Skeletal muscle tissue (tissue), 4 donors: ENCODE results near the gene ZBTB42. TPM values are rescaled to one million over a fixed set of nuclear protein-coding genes. Genes with fewer than 3 reads are reported as not detected.
A peak's percentile ranks its signal among the peaks of the same experiment; 100 is the strongest.

Experiments
- H3K27ac ChIP-seq: one replicate; pipeline ENCODE4 v1.7.0; 2013; ENCODE audit warnings: mild to moderate bottlenecking, low read depth, low read length, inconsistent platforms
- H3K27me3 ChIP-seq, 3 donors: one replicate each; pipeline ENCODE4 v1.7.0; 2013; ENCODE audit warnings: low read length in 3 of 3; ENCODE audit not compliant: control insufficient read depth in 3 of 3, insufficient read depth in 3 of 3
- H3K36me3 ChIP-seq, 3 donors: one replicate each; pipeline ENCODE4 v1.7.0; 2013; ENCODE audit warnings: low read length in 3 of 3; ENCODE audit not compliant: control insufficient read depth in 3 of 3, insufficient read depth in 3 of 3
- H3K4me1 ChIP-seq, 3 donors: one replicate each; pipeline ENCODE4 v1.7.0; 2013; ENCODE audit warnings: low read length in 3 of 3, mild to moderate bottlenecking in 3 of 3; ENCODE audit not compliant: control insufficient read depth in 3 of 3, insufficient read depth in 3 of 3
- H3K4me3 ChIP-seq, 3 donors: one replicate each; pipeline ENCODE4 v1.7.0; 2013; ENCODE audit warnings: low read length in 3 of 3
- H3K9ac ChIP-seq, 3 donors: one replicate each; pipeline ENCODE4 v1.7.0; 2013; ENCODE audit warnings: low read length in 3 of 3, mild to moderate bottlenecking in 3 of 3, moderate library complexity in 2 of 3, low read depth in 1 of 3
- H3K9me3 ChIP-seq, 3 donors: one replicate each; pipeline ENCODE4 v1.7.0; 2013; ENCODE audit warnings: low read length in 3 of 3; ENCODE audit not compliant: control insufficient read depth in 3 of 3
- total RNA-seq: library from RNA; depleted of rRNA; stranded (reverse); fragments of >200 nt; gene quantifications from one replicate; pipeline ENCODE4 v1.2.3, GENCODE V29; 2014
- donor health status: Osteomylitis.

Gene ZBTB42
- total RNA-seq, 1 donor from 2014 or later, result 3.7 TPM

- peaks cover 0 to 4% (median 2%) of the 10 kb centered on the region in 3 donors for H3K36me3 ChIP-seq
Measured at GRCh38 chr14:104782808-104783139, 18.1 kb upstream of the ZBTB42 start.

DNA sequence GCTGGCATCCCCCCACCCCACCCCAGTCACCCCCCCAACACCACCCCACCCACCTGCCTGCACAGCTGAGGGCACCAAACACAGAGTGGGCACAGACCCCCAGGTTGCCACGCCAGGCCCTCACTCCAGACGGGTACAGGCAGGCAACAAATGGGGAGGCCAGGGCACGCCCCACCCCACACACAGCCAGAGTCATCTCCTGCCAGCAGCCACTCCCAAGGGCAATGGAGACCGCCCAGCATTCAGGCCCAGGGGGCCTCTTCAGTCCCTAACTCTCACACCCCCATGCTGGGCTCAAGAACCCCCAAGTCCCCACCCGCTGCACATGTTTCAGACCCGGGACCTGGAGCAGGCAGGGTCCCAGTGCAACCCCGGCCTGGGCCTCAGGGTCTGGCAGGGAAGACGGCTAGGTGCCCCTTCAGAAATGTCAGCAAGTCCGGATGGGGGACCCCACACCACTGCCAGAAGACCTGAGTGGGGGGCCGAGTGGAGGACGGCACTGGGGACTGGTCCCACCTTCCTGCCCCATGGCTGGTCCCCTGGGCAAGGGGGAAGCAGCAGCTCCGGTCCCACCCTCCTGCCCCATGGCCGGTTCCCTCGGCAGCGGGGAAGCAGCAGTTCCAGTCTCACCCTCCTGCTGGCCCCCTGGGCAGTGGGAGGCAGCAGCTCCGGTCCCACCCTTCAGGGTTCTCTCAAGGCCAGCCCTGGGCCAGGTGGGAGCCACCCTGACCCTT is 17.2 kb upstream of the ZBTB42 start:
- Histone ChIP-seq H3K4me1 (peaks cover 2 to 19% (median 11%) of the 10 kb centered on the region in 3 donors), H3K9ac (no peak overlapping the region)

More at GRCh38 chr14:104782808-104783139, 18.1 kb upstream of the ZBTB42 start:
- peaks cover 2 to 15% (median 10%) of the 10 kb centered on the region in 3 donors for H3K4me1 ChIP-seq
- H3K9me3 ChIP-seq, result no peaks in the 10 kb centered on the region
- no peak overlapping the region for H3K4me3 ChIP-seq
- no peak overlapping the region for H3K9ac ChIP-seq
- no peak overlapping the region for H3K27ac ChIP-seq
- no peaks in the 10 kb centered on the region for H3K27me3 ChIP-seq

GRCh38 chr14:104784218-104784568 is 16.7 kb upstream of the ZBTB42 start:
- Histone ChIP-seq H3K4me1 (peaks cover 2 to 19% (median 11%) of the 10 kb centered on the region in 3 donors), H3K27me3 (no peaks in the 10 kb centered on the region), H3K9ac (no peak overlapping the region), H3K9me3 (no peaks in the 10 kb centered on the region), H3K36me3 (peaks cover 0 to 8% (median 6%) of the 10 kb centered on the region in 3 donors), H3K27ac (no peak overlapping the region), H3K4me3 (no peak overlapping the region)

More for the DNA sequence above, 17.2 kb upstream of the ZBTB42 start:
- H3K27me3 ChIP-seq, result no peaks in the 10 kb centered on the region
- H3K36me3 ChIP-seq, result peaks cover 0 to 8% (median 6%) of the 10 kb centered on the region in 3 donors
- no peaks in the 10 kb centered on the region for H3K9me3 ChIP-seq
- no peak overlapping the region for H3K4me3 ChIP-seq
- no peak overlapping the region for H3K27ac ChIP-seq

DNA sequence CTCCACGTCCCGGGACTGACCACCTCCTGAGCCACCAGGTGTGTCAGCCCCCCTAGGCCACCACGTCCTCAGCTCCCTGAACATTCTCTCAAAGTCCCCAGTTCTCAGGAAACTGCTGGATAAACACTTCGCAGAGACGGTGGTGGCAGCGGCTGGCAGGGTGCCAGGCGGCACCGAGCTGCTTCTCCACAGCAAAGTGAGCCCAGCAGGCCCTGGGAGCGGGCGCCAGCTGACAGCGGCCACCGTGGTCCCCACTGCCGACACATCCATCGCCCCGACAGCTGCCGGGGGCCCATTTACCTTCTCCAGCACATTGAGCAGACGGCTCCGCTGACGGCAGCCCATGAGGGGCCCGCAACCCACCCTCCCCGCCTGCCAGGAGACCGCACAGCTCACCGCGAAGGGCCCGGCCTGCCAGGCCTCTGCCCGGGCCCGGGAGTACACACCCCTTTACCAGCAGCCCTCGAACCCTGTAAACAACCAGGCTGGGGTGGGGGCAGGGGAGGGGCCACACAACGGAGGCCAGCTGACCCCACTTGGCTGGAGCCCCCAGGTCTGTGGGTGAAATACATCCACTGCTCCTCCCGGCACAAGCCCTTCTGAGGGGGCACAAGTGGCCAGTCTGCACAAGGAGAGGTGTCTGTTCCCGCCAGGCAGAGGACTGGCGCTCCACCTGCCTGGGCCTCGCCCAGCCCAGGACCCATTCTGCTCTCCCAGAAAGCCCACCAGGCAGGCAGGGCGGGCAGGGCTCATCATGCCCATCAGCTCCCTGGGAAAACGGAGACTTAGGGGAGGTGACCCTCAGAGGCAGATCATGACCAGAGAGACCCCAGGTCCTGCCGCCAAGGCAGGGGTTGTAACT is 15.8 kb upstream of the ZBTB42 start:
- Histone ChIP-seq H3K36me3 (peaks cover 2 to 11% (median 9%) of the 10 kb centered on the region in 3 donors), H3K27ac (no peak overlapping the region)

GRCh38 chr14:104785708-104786080 is 15.2 kb upstream of the ZBTB42 start:
- H3K9ac ChIP-seq, result no peak overlapping the region
- no peak overlapping the region for H3K27ac ChIP-seq
- H3K9me3 ChIP-seq, result no peaks in the 10 kb centered on the region
- peaks cover 2 to 19% (median 11%) of the 10 kb centered on the region in 3 donors for H3K4me1 ChIP-seq
- no peak overlapping the region for H3K4me3 ChIP-seq
- no peaks in the 10 kb centered on the region for H3K27me3 ChIP-seq
- peaks cover 7 to 14% (median 12%) of the 10 kb centered on the region in 3 donors for H3K36me3 ChIP-seq

More for the DNA sequence above, 15.8 kb upstream of the ZBTB42 start:
- no peaks in the 10 kb centered on the region for H3K27me3 ChIP-seq
- peak overlapping the region in 1 of 3 donors; percentile 3 for H3K9ac ChIP-seq
- H3K9me3 ChIP-seq, result no peaks in the 10 kb centered on the region
- no peak overlapping the region for H3K4me3 ChIP-seq
- H3K4me1 ChIP-seq, result peaks cover 2 to 19% (median 11%) of the 10 kb centered on the region in 3 donors

DNA sequence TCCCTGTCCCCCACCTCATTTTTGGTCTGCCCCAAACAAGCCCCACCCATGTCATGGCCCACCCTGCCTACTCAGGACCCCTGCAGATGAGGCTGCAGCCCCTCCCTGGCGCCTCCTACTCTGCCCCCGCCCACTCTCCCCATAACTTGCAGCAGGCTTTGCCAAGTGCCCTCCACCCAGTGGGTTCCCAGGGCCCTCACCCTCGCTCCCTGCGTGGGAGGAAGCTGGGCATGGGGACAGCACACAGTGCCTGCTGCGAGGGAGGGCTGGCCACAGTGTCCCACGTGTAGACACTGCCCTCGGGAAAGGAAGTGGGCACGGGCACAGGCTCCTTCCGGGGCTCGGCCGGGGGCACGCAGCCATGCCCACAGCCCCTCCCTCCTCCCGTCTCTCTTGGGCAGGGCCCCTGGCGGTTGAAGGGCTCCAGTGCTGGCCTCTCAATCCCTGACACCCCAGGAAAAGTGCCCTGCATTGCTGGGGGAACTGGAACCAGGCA is 14.8 kb upstream of the ZBTB42 start:
- peaks cover 2 to 19% (median 11%) of the 10 kb centered on the region in 3 donors for H3K4me1 ChIP-seq
- no peaks in the 10 kb centered on the region for H3K9me3 ChIP-seq
- peaks cover 8 to 18% (median 14%) of the 10 kb centered on the region in 3 donors for H3K36me3 ChIP-seq
- no peak overlapping the region for H3K9ac ChIP-seq
- no peaks in the 10 kb centered on the region for H3K27me3 ChIP-seq
- no peak overlapping the region for H3K4me3 ChIP-seq
- no peak overlapping the region for H3K27ac ChIP-seq

- no peaks in the 10 kb centered on the region for H3K9me3 ChIP-seq
- peak overlapping the region; percentile 25 for H3K27ac ChIP-seq
- no peaks in the 10 kb centered on the region for H3K27me3 ChIP-seq
- peaks cover 7 to 27% (median 18%) of the 10 kb centered on the region in 3 donors for H3K4me1 ChIP-seq
- H3K36me3 ChIP-seq, result peaks cover 14 to 23% (median 16%) of the 10 kb centered on the region in 3 donors
- H3K4me3 ChIP-seq, result no peak overlapping the region
- H3K9ac ChIP-seq, result peak overlapping the region in 1 of 3 donors; percentile 23
Measured at GRCh38 chr14:104786726-104787675, 13.9 kb upstream of the ZBTB42 start.

DNA sequence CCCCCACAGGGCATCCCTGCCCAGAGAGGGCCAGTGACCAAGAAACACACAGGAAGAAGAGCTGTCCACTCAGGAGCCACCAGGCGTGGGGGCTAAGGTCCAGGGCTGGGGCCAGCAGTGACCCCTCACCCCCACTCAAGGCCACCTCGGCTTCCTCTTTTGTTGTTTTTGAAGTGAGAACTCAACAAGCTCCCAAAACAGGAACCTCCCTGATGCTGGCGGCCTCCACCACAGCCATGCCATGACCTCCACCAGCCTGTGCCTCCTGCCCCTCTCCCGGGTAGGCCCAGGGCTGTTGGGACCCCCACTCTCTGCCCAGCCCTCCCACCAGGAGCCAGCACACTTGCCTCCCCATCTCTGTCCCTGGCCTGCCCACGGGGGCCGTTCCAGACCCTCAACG is 13.2 kb upstream of the ZBTB42 start:
- Histone ChIP-seq H3K27ac (peak overlapping the region; percentile 25), H3K36me3 (peaks cover 16 to 23% (median 17%) of the 10 kb centered on the region in 3 donors), H3K9ac (no peak overlapping the region), H3K9me3 (no peaks in the 10 kb centered on the region), H3K4me3 (no peak overlapping the region), H3K4me1 (peaks cover 14 to 35% (median 25%) of the 10 kb centered on the region in 3 donors), H3K27me3 (no peaks in the 10 kb centered on the region)

DNA sequence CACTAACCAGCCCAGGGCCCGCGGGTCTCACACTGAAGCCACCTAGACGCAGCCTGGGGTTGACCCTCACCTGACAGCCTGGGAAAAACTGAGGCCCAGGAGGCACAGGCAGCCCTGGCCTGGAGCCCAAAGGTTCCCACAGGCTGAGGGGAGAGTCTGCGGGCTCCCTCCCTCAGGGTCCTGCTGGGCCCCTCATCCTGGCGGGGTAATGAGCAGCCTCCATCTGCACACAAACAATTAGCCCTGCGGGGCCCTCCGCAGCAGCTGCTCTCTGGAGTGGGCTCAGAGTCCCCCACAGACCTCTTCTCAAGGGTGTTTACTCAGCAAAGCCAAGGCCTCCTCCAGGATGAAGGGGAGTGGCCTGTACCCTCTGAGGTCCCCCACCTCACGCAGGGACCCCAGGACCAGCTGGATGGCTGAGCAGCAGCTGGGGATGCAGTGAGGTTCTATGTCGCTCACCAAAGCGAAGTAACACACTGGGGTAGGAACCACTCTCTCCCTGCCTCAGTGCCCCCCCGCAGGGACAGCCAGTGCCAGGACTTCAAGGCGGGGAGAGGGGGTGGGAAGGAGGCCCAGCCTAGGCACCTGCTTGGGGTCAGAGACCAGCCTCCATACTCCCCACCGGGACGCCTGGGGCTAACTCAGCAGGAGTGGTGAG is 12.6 kb upstream of the ZBTB42 start:
- Histone ChIP-seq H3K9me3 (no peaks in the 10 kb centered on the region), H3K36me3 (peaks cover 16 to 23% (median 17%) of the 10 kb centered on the region in 3 donors), H3K27ac (no peak overlapping the region), H3K4me1 (peaks cover 20 to 40% (median 31%) of the 10 kb centered on the region in 3 donors), H3K4me3 (no peak overlapping the region), H3K9ac (no peak overlapping the region), H3K27me3 (no peaks in the 10 kb centered on the region)
